Activated T-cell treated with anti-CD3 and anti-CD28 coated beads for 48 hours (primary cell): ENCODE results near the gene CITED1.

Experiments used
- DNase-seq: peaks from one replicate; pipeline ENCODE4 v3.0.0-alpha.2; 2020; ENCODE audit warnings: low read depth

Gene CITED1

DNA sequence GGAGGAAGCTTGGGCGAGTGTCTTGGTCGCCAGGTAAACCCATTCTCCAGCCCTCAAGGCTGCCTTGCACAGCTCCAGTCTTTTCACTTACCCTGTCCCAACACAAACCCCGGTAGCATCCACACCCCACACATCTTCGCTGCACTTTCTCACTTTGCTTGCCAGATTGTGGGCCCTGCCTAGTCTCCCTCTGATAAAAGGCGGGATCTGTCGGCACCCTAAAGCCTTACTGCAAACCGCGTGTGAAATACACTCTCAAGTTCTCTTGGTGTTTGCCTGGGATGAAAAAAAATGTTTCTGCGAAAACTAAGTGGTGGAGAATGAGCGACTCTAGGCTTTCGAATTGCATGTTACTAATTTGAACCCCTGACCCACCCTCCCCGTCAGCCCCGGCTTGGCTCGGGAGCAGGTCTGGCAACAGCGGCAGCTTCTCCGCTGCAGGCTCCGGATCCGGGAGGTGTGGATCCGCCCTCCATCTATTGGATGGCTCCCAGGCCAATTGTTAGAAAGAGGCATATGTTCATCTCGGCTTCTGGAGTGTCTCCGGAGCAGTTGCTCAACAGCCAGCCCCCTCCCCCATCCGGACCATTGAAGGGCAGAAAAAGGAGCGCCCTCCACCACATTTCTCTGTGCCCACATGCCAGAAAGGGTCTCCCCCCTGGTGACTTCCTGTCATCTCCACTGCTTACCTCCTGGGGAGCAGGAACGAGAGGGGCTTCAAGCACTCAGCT lies 3.0 kb upstream of the CITED1 start:
- no peak for DNase-seq

DNA sequence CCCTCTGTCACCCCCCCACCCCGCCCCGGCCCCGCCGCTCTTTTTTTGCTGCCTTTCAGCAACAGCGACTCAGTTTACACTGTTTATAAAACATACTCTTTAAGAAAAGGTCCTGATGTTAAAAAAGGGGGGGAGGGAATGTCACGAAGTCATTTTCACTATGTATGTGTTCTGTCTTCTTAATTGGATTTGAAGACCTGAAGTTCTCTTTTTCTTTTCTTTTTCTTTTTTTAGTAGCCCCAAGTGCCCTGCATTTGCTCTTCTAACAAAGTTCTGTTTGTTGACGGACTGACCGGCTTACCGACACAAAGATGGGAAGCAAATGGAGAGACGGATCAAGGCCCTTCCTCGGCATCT lies 2.5 kb upstream of the CITED1 start:
- DNase-seq = no peak

DNA sequence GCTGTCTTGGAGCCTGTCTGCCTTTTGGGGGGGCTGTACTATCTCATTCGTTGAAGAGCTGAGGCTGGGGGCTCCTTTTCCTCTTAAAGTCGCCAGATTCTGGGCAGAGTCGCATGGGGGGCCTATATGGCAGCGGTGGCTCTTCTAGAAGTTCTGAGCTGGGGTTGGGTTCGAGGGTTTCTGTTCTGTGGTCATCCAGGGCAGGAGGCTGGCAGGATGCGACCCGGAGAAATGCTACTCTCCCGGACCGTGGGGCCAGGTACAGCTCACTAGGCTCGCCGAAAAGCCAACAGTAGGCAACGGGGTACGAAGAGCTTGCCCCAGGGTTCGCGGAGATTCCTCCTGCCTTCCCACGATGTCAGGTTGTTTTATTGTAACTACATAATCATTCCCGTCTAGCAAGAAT lies 1.9 kb upstream of the CITED1 start:
- DNase-seq = no peak

DNA sequence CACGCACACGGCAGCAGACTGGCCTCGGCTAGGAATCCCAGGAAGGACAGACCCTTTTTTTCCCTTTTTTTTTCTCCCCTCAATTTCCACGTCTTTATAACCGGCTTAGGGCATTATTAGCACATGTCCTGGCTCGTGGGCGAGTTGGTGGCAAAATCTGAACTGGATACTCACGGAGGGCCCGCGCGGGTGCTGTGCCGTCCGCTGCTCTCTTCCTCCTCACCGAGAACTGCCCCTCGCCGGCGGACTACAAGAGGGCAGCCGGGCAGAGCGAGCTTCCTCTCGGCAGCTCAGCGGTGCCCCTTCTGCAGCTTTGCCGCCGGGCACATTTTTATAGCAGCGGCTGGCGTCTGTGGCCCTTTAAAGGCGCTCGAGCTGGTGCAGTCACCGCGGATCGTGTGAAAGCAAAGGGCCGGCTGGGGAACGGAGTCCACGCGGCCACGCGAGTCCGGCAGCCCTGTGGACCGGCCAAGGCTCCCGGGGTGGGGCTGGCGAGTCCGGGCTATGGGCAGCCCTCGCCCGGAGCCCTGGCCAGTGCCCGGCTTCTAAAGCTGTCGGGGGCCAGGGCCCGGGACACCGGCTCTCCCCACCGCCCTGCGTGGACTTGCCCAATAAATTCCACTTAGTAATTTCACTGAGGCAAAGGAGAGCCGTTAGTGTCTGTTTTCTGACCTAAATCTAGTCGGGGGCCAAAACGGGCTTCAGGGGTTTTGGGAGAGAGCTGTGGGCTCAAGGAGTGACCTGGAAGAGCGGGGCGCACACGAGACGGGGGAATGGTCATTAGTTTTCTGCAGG lies 1.3 kb upstream of the CITED1 start:
- no peak for DNase-seq

DNA sequence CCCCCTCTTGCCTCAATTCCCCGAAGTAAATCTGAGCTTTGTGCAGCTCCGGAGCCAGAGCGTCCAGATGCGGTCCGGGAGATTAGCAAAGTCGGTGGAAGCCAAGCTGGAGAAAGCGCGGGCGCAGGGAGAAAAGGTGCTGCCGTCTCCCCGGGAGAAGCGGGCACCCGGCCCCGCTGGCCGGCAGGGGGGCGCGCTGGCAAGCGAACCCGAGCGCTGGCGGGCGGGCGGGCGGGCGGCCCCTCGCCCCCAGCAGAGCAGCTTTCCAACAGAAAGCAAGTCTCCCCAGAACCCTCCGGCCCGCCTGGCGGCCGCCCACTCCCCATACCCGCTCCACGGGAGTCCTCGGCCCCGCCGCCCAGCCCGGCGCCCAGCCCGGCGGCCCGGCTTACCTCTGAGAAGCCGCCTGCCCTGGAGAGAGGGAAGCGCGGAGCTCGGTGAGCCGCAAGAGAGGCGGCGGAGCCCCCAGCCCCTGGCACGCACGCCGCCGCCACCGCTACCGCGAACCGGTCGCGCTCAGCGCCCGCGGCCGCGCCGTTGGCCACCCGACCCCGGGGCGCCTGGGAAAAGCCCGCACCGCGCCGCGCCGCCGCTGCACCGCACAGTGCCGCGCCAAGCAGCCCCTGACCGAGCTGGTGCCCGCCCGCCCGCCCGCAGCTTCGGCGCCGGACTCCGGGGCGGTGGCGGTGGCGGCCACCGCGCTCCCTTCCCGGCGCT lies 529 bp upstream of the CITED1 start:
- DNase-seq = no peak

DNA sequence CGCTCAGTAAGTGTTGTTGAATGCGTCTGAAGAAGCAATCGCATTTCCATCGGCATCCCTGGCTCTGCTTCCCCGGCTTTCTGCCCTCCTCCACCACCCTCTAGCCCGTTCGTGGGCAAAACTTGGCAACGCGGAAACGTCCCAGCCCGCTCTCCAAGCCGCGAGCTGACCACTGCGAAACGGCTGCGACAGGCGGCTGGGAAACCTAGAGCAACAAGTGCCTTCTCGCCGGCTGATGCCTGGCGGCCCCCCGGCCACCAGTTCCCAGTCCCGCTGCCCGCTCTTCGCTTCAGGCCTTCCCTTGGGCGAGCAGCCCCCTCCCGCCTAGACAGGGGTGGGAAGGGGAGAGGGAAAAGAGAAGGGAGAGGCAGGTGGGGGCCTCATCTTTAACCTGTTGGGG lies 837 bp downstream of the CITED1 start:
- DNase-seq = no peak

DNA sequence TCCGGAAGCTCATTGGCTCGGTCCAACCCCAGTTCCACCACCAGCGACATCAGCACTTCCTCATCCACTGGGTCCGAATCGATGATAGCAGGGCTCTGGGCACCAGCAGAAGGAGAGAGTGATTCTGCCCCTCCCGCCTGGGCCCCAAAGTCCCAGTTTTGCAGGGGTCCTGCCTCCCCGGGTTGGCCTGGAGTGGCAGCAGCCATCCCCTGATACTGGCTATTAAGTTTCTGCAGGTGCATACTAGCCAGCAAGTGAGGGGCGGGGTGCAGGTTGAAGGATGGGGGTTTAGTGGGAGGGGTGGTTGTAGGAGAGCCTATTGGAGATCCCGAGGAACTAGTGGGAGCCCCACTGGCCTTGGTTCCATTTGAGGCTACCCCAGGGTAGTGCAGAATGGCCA lies 3.9 kb downstream of the CITED1 start:
- DNase-seq = no peak

DNA sequence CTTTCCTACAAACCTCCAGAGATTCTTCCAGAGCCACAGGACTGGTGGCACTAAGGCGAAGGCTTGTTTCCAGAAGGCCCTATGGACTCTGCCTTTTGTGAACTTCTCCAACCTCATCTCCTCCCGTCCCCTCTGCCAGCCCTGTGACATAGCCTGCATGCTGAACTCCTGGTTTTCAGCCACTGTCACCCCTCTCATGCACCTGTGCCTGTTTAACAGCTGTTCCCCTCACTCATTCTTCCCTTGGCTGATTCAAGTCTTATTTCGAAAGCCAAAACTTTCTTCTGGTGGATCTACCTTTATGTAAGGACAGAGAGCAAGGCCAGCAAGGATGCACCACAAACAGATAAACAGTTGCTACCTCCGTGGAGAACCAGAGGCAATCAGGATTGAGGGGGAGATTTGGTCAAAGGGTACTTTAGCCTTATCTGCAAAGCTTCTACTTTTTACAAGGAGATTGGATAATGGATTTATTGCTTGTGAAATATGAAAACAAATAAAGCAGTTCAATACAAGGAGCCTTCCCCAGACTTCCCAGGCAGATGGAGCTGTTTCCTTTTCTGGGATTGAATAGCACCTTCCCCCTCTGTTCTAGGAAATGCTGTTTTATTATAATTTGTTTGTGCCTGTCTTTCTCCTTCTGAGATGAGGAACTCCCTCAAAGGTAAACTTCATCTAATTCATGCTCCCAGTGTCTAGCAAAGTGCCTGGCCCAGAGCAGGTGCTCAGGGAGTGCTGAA lies 5.7 kb downstream of the CITED1 start:
- no peak for DNase-seq

DNA sequence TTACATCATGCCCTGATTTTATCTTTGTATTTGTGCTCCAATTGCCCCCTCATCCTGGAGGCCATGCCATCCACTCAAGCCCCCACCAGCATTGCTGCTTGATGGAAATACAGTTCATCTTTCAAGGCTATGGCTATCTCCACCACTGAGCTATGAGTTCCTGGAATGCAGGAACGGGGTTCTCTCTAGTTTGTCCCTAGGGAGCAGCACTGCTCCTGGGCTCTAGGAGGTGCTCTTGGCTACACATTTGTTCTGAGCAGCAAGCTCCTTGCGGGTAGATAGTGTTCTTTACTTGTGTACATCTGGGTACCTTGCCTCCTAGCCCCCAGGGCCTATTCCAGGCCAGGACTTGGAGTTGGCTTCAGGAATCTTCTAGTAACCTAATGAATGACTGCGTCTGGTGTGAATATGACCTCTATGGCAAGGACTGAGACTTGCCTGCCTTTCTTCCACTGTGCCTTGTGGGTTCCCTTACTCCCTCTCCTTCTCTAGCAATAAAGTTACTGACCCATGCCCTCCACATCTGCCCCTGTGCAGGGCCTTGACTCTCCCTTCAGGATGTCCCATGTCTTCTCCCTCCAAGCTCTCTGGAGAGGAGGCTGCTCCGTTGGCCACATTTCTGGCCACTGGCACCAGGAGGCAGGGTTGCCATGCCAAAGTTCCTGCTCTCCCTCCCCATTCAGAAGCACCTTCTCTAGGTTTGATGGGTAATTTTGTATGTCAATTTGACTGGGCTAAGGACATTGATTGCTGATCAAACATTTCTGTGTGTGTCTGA lies 7.6 kb downstream of the CITED1 start:
- no peak for DNase-seq

DNA sequence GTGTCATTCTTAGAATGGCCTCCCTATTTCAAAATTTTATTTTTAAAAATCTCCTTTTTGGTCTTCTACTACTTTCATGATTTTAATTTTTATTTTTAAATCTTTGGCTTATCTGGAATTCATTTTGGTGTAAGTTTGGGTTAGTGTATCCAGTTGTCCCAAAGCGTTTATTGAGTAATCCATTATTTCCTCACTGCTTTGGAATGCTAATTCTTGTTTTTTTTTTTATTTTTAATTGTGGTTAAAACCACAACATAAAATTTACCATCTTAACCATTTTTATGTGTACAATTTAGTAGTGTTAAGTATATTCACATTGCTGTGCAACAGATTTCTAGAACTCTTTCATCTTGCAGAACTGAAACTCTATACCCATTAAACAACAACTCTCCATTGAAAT lies 8.7 kb downstream of the CITED1 start:
- DNase-seq = no peak

DNA sequence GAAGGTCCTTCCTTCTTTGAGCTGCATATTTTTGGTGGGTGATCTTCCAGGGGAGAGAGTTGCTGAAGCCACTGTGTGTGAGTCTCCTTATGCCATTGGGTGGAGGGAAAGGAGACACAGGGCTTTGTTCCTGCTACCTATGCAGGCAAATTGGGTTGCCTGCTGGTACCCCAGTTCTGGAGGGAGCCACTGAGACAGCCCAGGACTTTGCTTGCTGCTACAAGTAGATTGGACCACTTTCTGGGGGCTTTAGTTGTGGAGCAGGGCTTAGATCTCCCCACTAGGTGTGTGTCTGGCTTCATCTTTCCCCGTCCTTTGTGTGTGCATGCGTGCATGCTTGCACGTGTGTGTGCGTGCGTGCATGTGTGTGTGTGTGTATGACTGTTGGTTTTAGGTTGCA lies 10.0 kb downstream of the CITED1 start:
- DNase-seq = no peak

DNA sequence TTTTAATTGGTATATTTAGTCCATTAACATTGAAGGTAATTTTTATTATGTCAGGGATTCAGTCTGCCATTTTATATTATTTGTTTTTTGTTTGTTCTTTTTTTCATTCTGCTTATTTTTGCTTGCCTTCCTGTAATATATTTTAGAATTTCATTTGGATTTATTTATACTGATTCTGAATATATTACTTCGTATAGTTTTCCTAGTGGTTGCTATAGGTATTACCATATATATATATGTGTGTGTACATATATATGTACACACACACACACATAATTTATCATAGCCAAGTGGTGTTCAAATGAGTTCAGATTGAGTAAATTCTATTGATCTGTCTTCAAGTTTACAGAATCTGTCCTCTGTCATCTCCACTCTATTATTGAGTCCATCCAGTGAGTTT lies 11.2 kb downstream of the CITED1 start:
- no peak for DNase-seq

DNA sequence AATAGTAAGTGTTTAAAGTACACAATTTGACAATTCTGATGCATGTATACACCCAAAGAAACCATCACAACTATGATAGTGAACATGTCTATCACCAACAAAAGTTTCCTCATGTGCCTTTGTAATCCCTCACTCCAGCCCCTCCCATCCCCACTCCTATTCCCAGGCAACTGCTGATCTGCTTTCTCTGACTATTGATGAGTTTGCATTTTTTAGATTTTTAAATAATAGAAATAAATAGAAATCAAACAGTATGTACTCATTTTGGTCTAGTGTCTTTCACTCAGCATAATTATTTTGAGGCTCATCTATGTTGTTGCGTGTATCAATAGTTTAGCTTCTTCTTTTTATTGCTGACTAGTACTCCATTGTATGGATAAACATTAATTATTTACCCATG lies 23.4 kb downstream of the CITED1 start:
- no peak for DNase-seq

DNA sequence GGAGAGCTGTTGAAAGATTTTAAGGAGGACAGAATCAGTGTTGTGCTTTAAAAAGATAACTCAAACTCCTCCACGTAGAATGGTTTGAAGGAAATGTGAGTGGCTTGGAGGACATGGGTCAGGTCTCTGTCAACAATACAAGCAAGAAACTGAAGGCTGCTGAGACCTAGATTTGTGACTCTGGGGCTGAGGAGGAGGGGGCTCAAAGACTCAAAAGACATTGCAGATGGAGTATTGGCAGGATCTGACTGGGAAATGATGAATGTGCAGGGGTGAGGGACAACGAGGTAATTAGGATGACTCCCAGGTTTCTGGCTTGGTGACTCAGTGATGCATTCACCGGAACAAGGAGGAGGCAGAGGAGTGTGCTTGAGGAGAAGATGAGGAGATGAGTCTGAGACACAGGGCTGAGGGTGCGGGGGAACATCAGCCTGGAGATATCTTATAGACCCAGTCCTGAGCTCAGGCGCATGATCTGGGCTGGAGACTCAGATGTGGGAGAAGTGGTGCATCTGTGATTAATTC lies 25.3 kb downstream of the CITED1 start:
- DNase-seq = no peak

DNA sequence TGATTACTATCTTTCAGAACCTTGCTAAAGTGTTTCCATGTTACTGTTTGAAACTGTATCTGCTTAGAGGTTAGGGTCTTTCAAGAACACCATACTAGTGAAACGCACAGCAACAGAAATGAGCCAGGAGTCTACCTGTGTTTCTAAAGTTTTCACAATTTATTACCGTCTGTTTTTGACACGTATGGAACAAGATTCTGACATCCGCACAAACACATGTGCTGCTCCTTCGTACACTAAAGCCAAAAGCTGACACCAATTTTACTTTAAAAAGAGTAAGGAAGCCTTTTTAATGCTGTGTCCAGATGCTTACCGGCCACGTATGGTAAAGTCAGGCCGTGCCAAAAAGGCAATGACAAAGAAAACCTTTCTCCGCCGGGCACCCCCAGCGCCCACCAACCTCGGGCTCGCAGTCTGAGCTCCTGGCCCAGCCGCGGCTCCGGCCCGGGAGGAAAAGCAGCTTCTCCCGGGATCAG lies 29.2 kb downstream of the CITED1 start:
- DNase-seq = no peak

DNA sequence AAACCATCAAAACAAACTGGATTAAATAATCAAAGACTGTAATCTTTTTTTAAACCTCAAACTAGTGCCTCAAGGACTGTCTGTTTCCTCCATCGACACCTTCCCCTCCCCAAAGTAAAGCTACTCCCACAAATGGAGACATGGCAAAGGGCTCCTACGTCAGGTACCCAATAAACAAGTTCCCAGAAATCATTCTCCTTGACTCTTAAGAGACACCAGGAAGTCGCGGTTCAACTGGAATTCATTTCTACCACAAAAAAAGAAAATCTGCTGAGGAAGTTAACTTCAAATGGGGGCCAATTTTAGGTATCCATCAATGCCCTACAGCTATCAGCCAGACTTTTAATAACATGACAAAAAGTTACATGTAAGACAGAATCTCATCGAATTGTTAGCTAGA lies 31.2 kb downstream of the CITED1 start:
- no peak for DNase-seq

DNA sequence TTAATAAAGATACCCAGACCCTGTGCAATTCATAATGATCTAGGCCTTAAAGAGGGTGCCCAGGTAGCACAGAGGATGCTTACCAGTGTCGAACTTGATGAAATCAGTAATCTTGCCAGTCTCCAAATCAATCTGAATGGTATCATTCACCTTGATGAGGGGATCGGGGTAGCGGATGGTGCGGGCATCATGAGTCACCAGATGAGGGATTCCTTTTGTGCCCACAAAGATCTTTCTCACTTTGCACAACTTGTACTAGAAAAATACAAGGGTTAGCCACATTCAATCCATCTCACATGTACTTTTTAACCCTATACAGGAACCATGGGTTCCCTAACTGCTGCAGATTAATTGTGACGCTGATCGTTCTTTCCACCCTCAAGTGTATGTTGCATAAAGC lies 32.0 kb downstream of the CITED1 start:
- no peak for DNase-seq

DNA sequence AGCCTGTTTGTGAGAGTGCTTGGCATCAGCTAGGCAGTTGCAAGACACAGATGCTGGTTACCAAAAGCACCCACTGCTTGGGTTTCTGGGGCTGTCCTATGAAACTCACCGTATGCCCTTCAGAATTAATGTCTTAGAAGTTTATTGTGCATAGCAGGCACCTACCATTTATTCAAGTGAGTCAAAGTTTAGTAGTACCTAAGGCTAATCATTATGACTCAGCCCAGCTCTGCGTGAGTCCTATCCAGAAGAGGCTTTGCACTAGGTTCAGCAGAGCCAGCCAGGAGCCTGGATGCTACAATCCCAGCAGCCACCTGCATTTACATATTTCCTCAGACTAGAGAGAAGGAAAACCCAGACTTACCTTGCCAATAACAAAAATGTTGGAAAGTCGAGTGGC lies 32.8 kb downstream of the CITED1 start:
- DNase-seq = no peak

DNA sequence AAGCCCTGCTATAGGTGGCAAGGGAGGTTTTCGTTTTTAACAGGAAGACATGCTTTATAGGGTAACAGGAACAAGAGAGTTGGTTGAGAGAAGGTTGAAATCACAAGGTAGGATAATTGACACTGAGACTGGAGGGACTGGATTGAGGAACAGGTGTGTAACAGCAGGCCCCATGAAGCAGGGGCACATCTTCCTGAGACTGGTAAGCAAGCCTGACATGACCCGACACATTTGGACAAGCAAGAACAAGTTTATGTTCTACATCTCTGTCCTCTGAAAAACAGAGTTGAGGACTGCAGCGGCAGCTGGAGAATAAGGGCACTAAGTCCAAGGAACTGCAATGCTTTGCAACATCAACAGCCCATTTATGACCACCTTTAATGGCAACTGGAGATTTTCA lies 33.9 kb downstream of the CITED1 start:
- no peak for DNase-seq

DNA sequence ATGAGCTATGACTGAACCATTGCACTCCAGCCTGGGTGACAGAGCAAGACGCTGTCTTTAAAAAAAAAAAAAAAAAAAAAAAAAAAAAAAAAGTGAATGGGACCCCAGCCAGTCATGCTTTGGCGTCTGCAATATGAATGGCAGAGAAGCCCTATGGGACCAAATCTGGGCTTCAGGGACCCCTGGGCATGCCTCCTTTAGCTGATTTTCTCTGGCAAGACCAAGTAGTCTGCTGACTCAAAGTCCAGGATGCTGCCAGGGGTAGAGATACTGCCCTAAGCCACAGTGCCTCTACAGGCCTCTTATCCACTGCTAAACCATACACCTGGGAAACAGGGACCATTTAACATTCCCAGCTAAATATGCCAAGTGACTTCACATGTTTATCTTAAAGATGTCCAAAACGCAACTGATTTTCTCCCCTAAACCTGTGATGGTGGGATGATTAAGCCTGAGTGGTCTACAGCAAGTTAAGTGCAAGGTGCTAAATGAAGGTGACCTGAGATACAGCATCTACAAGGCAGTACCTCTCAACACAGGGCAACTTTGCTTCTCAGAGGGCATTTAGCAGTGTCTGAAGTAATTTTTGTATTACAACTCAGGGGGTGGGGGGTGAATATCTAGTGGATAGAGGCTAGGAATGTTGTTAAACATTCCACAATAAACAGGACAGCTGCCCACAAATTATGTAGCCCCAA lies 34.5 kb downstream of the CITED1 start:
- DNase-seq = no peak
